Stimulated activated CD4-positive, alpha-beta T cell treated with anti-CD3 and anti-CD28 coated beads, TNF-alpha, amount 100 ng/mL, for 24 hours (primary cell): Measurements from ENCODE around the gene METTL3.
"Not testable (repeated sequence)": the region's sequence is repeated elsewhere in the genome, so short reads cannot be mapped to it uniquely, and the experiment has no call there.

ENCODE experiments used
- DNase-seq, 3 experiments: peaks; one replicate each; pipeline ENCODE4 v3.0.0-alpha.2; 2020; ENCODE audit warnings: low read depth in 3 of 3

The METTL3 gene

DNA sequence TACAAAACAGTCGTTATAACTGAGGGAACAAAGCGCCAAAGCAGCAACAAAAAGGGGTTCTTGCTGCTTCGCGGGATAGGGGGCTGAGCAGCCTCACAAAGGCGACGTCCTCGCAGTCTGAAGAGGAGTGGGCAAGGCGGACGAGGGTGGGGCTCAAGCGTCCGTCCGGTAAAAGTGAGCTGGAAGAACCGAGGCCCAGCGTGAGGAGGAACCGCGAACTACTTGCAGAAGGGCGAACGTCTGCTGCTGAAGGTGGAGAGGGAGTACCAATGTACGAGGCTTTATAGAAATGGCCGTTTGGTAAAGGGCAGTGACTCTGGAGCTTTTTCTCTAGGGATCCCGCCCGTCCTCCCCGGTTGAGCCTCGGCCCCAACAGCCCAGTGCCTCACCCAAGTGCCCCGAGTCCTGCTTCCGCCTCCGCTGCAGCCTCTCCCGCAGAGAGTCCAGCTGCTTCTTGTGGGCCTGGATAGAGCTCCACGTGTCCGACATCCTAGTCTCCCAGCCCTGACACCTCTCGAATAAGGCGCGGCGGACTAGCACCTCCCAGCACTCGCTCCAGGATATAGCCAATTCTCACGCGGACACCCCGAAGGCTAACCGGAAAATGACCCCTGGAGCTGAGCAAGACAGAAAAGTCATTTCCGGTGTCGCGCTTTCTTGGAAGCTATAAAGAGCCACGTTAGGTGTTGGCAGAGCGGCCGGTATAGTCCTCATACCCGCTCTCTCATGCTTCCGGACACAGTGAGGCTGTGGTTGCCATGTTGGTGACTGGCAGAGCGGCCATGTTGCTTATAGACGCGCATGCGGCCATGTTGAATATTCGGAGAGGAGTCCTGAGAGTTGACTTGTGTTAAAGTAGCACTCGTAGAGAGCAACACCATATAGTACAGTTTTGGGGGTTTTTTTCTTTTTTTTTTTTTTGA is at the start of gene METTL3:
METTL3 (minus strand) TSS at position 606 of the 923 bp plus-strand sequence; CDS start at position 489, 117 bp downstream.
- DNase-seq, result peak; percentile 80 to 90 (median 89)

DNA sequence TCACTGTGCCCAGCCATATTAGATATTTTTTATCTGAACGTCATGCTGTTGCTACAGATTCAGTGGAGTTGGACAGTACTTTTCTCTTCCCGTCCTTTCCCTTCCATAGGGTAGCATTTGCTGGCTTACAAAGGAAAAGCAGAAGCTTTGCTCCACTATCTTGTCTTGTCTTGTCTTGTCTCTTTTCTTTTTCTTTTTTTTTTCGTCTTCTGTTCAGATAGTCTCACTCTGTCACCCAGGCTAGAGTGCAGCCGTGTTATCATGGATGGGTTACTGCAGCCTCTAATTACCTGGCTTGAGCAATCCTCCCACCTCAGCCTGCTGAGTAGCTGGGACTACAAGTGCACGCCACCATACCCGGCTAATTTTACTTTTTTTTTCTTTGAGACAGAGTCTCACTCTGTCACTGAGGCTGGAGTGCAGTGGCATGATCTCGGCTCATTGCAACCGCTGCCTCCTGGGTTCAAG is 47.6 kb upstream of the METTL3 start:
- no peak for DNase-seq

DNA sequence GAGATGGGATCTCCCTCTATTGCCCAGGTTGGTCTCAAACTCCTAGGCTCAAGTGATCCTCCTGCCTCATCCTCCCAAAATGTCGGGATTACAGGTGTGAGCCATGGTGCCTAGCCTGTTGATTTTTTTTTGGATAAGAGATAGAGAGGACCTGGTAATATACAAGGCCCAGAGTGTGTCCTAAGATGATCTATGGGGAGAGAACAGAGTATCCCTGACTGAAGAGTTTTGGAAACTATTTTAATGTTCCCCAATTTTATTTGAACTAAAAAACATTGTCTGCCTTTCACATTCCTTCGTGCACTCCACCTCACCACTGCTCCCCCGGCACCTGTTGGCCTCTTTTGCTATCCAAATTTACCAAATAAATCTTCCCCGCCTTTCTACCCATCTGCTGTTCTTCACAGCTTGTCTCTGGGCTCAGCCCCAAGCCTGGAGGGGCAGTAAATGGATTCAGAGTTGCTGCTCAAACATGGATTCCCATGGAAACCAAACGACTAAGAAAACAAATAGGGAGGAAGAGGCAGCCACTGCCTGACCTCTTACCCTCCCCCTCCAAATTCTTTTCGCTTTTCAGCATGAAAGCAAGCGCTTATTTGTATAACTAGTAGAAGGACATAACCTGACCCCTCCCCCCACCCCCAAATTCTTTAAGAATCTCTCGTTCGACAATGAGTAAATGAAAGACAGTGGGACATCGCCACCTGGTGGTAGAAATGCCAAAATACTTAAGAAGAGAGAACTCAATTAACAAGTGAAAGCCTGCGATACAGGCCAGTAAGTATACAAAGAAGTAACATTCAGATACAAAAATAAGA is 46.2 kb upstream of the METTL3 start:
- DNase-seq, result peak; percentile 49 to 68 (median 61)

DNA sequence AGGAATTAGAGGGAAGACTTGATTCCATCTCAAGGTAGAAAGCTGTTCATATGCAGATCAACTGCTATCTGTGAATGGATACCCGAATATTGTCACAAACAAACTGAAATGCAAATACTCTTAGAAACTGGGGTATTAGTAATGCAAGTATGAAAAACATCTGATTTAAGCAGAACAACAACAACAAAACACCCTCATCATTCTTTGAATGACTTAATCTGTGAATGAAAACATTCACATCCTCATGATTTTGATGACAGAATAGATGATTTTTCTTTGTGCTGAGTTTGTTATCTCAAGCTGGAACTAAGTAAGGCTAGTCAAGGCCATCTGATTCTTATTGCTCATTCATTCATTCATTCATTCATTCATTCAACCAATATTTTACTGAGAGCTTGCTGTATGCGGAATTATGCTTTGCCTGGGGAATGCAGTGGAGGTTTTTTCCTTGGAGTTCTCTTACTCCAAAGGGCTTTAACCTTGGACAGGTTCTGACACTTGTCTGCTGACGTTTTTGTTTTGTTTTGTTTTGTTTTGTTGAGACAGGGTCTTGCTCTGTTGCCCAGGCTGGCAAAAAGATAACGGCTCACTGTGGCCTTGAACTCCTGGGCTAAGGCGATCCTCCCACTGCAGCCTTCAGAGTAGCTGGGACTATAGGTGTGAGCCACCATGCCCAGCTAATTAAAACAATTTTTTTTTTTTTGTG is 45.4 kb upstream of the METTL3 start:
- DNase-seq, result no peak

DNA sequence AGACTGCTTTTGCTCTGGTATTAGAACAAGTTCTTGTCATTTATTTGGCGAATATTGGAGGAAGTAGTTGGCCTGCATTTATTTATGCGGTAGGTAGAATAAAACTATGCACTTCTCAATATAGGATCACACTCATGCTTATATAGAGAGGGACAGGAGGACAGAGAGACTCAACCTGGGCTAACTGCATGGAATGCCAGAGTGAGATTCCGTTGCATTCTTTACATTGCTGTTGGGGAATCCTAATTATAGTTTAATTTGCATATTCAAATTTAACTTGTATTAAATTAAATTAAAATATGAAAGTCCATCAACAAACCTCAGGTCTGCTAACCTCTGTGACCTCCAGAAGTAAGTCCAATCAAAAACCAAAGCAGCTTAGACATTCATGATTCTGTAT is 42.1 kb upstream of the METTL3 start:
- no peak for DNase-seq

DNA sequence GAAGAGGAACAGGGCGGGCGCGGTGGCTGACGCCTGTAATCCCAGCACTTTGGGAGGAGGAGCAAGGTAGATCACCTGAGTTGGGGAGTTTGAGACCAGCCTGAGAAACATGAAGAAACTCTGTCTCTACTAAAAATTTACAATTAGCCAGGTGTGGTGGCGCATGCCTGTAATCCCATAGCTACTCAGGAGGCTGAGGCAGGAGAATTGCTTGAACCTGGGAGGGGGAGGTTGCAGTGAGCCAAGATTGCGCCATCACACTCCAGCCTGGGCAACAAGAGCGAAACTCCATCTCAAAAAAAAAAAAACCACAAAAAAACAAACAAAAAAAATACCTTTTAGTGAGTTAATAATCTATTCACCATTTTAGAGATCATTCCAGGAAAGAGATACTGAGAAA is 33.4 kb upstream of the METTL3 start:
- not testable (repeated sequence) for DNase-seq

DNA sequence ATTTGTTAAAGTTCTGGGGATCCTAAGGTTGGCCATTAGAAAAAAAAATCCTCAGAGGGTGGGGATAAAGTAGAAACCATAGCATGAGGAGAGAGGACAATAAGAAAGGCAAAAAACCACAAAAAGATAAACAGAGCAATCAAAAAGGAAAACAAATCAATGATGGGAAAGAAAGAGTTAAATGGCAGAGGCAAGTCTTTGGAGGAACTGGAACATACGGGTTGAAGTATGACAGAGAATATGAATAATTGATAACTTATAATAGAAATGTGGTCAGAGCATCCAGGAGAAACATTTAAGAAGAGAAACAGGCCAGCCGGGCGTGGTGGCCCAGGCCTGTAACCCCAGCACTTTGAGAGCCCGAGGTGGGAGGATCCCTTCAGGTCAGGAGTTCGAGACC is 32.8 kb upstream of the METTL3 start:
- DNase-seq, result no peak

DNA sequence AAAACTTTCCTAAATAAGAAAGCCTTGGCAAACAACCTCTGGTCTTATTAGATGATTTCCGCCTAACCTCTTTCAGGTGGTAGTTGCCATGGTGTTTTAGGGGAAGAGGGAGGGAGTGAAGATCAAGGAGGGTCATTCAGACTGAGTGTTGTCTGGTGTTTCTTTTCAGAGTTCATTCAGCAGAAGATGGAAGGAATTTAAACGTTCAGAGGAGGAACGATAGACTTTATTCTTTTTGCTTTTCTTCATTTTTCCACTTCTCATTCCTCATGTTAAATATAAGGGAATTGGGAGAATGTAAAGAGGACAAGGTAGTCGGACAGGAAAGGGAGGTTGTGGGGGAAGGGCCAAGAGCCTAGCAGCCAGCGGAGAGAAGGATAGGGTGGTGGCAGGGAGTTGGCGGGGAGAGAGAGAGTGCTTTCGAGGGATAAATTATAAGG is 32.4 kb upstream of the METTL3 start:
- no peak for DNase-seq

DNA sequence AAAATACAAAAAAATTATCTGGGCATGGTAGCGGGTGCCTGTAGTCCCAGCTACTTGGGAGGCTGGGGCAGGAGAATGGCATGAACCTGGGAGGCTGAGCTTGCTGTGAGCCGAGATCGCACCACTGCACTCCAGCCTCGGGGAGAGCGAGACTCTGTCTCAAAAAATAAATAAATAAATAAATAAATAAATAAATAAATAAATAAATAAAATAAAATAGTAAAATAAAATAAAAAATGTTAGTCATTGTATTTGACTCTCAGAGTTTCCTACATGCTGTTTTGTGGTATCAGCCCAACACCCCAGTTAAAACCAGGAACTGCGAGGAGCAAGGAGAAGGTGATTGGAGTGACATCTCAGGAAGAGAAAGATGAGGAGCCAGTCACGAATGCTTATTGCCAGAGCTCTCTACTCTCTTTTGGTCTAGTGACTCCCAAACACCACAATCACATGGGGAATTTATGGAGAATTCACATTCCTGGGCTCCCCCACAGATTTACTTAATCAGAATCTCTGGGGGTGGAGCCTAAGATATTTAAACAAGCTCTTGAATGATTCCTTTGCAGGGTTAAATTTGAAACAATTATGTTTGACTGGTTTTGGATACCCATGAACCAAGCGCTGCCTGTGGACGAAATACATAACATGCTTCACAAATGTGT is 30.4 kb upstream of the METTL3 start:
- no peak for DNase-seq

DNA sequence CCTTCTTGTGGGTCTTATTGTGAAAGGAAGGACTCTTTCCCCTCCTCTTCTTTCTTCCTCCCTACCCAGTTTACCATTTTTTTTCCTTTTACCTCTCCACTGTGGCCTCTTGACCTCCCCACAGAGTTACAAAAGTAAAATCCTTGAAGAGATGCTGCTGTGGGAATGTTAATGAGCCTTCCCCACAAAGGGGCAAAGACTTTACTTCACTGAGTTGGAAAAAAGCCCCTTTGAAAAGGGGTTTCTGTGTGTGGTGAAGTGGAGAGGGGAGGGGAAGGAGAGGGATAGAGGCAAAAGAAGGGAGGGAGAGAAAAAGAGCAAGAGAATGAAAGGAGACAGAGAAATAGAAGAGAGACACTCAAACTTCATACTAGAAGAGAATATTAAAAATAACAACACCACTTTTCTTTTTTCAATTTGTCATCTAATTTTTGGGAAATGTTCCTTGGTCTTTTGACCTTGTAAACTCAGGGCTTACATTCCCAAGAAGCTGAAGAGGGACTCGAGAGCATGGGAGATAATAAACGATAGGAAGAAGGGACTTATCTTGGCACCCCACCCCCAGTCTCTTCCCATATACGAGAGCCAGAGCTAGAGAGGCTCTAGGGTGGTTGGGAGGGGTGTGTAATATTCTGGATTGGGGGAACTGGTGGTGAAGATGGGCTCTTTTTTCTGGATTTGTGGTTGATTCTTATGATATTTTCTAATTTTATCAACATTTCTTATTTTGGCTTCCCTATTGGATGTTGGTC is 28.2 kb upstream of the METTL3 start:
- DNase-seq, result no peak

DNA sequence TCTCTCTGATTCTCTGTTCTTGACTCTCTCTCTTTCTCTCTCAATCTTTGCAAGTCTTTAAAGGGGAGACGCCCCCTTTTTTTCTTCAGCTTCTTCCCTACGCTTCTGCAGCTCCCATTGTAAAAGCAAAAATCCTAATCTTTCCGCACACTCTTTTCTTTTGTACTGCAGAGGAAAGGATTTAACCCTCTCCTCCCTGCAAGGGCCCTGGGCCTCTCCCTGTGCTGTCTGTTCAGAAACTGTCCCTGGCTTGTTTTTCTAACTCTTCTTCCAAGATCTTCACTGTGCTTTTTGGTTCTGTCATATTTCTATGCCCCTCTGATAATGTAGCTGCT is 25.9 kb upstream of the METTL3 start:
- no peak for DNase-seq

DNA sequence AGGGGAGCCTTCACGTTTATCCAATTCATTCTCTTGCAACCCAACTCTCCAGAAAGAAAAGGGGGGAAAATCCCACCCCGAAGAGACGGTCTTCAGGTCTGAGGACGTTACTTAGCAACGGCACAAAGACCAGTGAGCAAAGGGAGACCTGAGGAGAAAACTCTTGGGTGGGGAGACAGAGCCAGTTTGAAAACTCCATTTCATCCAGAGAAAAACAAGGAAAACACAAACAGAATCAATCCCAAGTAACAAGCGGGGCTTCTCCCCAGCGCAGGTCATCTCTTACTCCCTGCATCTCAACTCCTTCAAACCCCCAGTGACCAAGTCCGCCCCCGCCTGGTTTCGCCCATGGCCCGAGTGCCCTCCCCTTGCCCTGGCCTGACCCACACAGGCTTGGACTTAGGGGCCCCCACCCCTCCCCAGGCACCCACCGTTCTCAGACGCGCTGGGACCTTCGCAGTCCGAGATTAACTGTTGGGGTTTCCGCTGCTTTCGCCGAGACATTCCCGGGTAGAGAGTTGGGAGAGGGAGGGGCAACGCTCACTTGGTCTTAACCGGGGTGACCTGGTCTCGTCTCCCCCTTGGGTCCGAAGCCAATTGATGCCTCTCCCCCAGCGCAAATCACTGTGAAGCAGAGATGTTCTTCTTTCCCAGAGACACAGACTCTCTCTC is 25.4 kb upstream of the METTL3 start:
- DNase-seq, result no peak

DNA sequence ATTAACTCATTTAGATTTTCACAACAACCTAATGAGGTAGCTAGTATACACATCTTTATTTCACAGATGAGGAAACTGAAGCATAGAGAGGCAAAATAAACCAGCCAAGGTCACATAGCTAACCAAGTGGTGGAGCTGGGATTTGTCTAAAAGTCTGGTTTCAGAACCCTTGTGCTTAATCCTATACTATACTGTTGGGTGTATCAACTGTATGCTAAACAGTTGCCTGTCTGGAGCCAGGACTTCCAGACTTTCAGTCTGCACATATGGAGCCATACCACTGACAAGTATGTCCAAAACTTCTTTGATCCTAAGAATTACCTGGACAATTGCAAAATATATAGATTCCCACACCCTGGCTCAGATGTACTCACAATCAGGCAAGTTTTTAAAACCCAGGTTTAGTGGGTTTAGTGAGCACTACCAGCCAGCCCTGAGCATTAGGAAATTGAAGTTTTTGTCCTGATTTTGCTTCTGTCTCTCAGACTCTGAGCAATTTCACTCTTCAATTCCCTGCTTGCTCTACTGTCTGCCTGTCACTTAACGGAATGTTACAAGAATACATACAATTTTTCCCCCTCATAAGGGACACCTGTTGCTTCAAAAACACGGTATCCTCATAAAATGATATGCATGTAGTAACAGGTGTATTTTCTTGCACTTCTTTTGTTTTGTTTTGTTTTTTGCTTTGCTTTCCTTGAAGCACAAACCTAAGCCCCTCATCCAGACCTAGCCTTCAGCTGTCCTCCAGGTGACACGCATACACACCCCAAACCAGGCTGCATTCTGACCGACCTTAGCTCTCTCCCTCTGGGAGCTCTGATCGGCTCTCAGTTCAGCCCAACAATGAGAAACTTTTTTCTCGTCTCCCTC is 24.6 kb upstream of the METTL3 start:
- no peak for DNase-seq

DNA sequence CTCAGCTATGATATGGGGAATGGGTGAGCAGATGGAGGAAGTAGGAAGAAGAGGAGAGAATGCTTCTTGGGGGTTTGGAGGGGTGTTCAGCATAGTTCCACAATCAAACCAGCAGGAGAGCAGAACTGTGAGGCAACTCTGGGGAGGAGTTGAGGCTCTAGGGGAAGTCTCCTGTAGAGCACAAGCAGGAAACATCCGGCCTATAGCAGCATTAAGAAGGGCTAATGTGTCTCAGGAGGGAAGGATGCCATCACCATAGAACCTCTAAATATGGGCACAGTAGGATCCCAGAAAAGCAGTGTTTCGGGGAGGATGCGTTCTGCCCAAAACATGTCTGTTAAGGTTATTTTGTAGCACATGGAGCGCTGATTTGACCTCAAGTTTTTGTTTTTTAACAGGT is 23.4 kb upstream of the METTL3 start:
- DNase-seq, result no peak

DNA sequence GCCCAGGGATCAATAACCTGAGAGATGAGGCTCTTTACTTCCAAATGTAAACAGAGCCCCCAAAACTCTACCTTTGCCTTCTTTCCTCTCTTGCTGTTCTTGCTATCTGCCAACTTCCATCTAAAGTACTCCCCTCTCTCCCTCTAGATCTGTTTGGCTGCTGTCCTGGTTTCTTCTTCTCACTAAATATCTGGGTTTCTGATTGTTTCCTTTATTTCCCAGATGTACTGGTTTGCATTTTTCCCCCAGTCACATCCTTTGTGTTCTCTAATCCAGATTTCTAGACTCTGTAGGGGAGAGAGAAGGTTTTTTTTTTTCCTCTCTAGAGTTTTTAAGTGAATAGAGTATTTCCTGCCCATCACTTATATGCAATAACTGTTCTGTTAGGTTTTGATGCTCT is 22.2 kb upstream of the METTL3 start:
- no peak for DNase-seq

DNA sequence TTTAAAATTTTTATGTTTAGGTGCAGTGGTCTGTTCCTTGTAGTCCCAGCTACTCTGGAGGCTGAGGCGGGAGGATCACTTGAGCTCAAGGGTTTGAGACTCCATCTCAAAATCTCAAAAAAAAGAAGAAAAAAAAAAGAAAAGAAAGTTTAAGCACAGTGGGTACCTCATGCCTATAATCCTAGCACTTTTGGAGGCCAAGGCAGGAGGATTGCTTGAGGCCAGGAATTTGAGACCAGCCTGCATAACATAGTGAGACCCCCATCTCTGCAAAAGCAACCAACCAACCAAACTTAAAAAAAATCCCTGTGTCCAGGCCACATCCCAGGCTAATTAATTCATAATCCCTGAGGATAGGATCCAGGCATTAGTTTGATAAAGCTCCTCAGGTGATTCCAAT is 18.4 kb upstream of the METTL3 start:
- no peak for DNase-seq

DNA sequence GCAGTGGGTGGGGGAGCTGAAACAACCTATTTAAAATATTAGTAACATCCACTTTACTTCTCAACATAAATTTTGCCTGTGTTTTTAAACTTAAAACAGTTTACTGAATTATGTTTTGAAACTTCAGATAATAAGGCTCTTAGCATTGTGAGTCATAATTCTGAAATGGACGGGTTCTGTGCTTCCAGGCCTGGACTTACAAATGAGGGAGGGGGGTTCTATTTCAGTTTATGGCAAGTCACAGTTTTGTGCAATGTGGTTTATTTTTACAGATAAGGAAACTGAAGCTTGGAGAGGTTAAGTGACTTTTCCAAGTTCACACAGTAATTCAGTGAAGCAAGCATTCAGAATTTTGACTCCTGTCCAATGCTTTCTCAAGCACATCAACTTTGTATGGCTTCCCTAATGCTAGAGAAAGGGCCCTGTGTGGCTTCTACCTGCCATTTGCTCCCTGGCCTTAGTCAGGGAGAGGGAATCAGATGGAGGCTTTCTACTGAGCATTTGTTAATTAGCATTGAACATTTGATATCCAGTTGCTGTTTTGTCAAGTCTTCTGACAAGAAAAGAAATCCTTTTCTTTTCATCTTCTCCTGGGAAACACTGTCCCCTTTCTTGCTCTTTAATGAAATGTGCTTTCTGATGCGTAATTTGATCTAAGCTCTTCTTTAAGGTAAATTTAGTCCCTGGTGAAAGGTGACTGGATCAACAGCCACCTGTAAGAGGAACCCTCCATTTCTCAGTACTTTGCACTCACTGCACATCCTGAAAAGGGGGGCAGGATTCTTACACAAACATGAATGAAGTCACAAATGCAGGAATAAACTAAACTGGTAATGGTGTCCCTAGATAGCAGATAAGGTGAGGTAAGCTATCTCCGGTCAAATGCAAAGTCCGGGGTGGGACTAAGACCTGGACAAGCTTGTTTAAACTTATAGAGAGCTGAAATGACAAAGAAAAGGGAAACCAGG is 17.5 kb upstream of the METTL3 start:
- DNase-seq, result no peak

DNA sequence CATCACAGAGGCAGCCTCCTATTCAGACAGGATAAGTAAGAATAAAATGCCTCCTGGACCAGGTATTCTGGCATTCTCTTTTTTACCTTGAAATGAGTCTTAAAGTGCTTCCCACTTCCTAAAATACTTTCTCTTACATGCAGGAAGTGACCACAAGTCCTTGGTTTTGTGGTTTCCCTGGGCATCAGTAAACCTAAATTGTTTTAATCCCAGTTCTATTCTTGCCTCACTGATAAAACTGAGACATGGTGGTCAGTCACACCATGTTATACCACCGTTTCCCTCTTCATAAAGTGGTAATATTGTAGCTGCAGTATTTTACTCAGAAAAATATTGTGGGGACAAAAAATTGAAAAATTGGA is 16.2 kb upstream of the METTL3 start:
- DNase-seq, result no peak
